A549 (cell line): ENCODE measurements around the gene FXYD7.
"Not testable (repeated sequence)": the region's sequence is repeated elsewhere in the genome, so short reads cannot be mapped to it uniquely, and the experiment has no call there.

Source experiments
- CEBPB ChIP-seq, 2 experiments: fragments of >200 bp in 1 of 2; sonication (Bioruptor Twin) in 1 of 2; formaldehyde crosslinking in 1 of 2; IDR thresholded peaks; 2 replicates each; pipeline ENCODE4 v1.6.1; 2012 to 2016
- EHMT2 ChIP-seq: fragments of 200-600 bp; sonication (generic); IDR thresholded peaks from 2 replicates; pipeline ENCODE4 v1.6.1; 2016; ENCODE audit warnings: antibody characterized with exemption, low read depth, mild to moderate bottlenecking, moderate library complexity
- ELK1 ChIP-seq: fragments of 150-350 bp; IDR thresholded peaks from 2 replicates; pipeline ENCODE4 v1.6.1; 2014; ENCODE audit warnings: low read depth, mild to moderate bottlenecking, low read length
- JUN ChIP-seq, 2 experiments: fragments of >200 bp; sonication (Bioruptor Twin); formaldehyde crosslinking; IDR thresholded peaks; 2 replicates in 1 of 2; 3 replicates in 1 of 2; pipeline ENCODE4 v1.6.1; 2016 to 2017
- KDM5A ChIP-seq: fragments of 200-600 bp; sonication (generic); IDR thresholded peaks from 2 replicates; pipeline ENCODE4 v1.6.1; 2016; ENCODE audit warnings: antibody characterized with exemption, mild to moderate bottlenecking
- MAX ChIP-seq: IDR thresholded peaks from 2 replicates; pipeline ENCODE4 v1.6.1; 2012
- PHF8 ChIP-seq: fragments of 200-600 bp; sonication (generic); IDR thresholded peaks from 2 replicates; pipeline ENCODE4 v1.6.1; 2016; ENCODE audit warnings: low read depth, mild to moderate bottlenecking, antibody characterized with exemption, moderate library complexity, borderline replicate concordance
- POLR2A ChIP-seq: IDR thresholded peaks from 2 replicates; pipeline ENCODE4 v1.6.1; 2012; ENCODE audit warnings: mild to moderate bottlenecking, low read length
- TF ChIP-seq, protein P1 (sequence below): fragments of 450-650 bp; IDR thresholded peaks from 2 replicates; pipeline ENCODE4 v1.6.1; 2014; ENCODE audit warnings: antibody characterized with exemption
- TF ChIP-seq, protein P2 (sequence below): fragments of >200 bp; sonication (Bioruptor Twin); formaldehyde crosslinking; IDR thresholded peaks from 3 replicates; pipeline ENCODE4 v1.5.1; 2016
- TF ChIP-seq, protein P3 (sequence below): fragments of 200-600 bp; sonication (generic); IDR thresholded peaks from 2 replicates; pipeline ENCODE4 v1.6.1; 2016; ENCODE audit warnings: antibody characterized with exemption, mild to moderate bottlenecking, moderate library complexity

GRCh38 chr19:35196861-35197260 lies 53.8 kb downstream of the FXYD7 start:
- TF ChIP-seq PHF8; CEBPB (IDR thresholded peaks at IDR 0.05); MAX; EHMT2; POLR2A; KDM5A; JUN (IDR thresholded peaks at IDR 0.05); ELK1: not testable (repeated sequence)
- TF ChIP-seq, protein P1, sequence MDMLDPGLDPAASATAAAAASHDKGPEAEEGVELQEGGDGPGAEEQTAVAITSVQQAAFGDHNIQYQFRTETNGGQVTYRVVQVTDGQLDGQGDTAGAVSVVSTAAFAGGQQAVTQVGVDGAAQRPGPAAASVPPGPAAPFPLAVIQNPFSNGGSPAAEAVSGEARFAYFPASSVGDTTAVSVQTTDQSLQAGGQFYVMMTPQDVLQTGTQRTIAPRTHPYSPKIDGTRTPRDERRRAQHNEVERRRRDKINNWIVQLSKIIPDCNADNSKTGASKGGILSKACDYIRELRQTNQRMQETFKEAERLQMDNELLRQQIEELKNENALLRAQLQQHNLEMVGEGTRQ, result not testable (repeated sequence)
- TF ChIP-seq, protein P2, sequence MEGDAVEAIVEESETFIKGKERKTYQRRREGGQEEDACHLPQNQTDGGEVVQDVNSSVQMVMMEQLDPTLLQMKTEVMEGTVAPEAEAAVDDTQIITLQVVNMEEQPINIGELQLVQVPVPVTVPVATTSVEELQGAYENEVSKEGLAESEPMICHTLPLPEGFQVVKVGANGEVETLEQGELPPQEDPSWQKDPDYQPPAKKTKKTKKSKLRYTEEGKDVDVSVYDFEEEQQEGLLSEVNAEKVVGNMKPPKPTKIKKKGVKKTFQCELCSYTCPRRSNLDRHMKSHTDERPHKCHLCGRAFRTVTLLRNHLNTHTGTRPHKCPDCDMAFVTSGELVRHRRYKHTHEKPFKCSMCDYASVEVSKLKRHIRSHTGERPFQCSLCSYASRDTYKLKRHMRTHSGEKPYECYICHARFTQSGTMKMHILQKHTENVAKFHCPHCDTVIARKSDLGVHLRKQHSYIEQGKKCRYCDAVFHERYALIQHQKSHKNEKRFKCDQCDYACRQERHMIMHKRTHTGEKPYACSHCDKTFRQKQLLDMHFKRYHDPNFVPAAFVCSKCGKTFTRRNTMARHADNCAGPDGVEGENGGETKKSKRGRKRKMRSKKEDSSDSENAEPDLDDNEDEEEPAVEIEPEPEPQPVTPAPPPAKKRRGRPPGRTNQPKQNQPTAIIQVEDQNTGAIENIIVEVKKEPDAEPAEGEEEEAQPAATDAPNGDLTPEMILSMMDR, result not testable (repeated sequence)
- TF ChIP-seq, protein P3, sequence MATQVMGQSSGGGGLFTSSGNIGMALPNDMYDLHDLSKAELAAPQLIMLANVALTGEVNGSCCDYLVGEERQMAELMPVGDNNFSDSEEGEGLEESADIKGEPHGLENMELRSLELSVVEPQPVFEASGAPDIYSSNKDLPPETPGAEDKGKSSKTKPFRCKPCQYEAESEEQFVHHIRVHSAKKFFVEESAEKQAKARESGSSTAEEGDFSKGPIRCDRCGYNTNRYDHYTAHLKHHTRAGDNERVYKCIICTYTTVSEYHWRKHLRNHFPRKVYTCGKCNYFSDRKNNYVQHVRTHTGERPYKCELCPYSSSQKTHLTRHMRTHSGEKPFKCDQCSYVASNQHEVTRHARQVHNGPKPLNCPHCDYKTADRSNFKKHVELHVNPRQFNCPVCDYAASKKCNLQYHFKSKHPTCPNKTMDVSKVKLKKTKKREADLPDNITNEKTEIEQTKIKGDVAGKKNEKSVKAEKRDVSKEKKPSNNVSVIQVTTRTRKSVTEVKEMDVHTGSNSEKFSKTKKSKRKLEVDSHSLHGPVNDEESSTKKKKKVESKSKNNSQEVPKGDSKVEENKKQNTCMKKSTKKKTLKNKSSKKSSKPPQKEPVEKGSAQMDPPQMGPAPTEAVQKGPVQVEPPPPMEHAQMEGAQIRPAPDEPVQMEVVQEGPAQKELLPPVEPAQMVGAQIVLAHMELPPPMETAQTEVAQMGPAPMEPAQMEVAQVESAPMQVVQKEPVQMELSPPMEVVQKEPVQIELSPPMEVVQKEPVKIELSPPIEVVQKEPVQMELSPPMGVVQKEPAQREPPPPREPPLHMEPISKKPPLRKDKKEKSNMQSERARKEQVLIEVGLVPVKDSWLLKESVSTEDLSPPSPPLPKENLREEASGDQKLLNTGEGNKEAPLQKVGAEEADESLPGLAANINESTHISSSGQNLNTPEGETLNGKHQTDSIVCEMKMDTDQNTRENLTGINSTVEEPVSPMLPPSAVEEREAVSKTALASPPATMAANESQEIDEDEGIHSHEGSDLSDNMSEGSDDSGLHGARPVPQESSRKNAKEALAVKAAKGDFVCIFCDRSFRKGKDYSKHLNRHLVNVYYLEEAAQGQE, result not testable (repeated sequence)
